DOHH2 (cell line): ENCODE results near the gene KRTAP10-2.

Experiments
- CTCF ChIP-seq: fragments of 200-600 bp; sonication (generic); IDR thresholded peaks from one replicate; pipeline ENCODE4 v1.5.1; 2014; ENCODE audit warnings: antibody characterized with exemption, mild to moderate bottlenecking, low read depth, low read length; ENCODE audit not compliant: poor library complexity, severe bottlenecking
- EZH2phosphoT487 ChIP-seq: fragments of 200-600 bp; sonication (generic); IDR thresholded peaks from 2 replicates; pipeline ENCODE4 v1.6.1; 2017; ENCODE audit warnings: borderline replicate concordance, mild to moderate bottlenecking, antibody characterized with exemption, low read length, moderate library complexity, mixed read lengths

GRCh38 chr21:44520326-44521300 is 30.7 kb downstream of the KRTAP10-2 start:
- TF ChIP-seq CTCF (no peak), EZH2phosphoT487 (no peak)
